Measurements from ENCODE around the gene MEN1. TPM values are rescaled to one million over a fixed set of nuclear protein-coding genes. Genes with fewer than 3 reads are reported as not detected.

MEN1 gene
- polyA plus RNA-seq, 2 donors = 15.4 to 19.0 TPM

DNA sequence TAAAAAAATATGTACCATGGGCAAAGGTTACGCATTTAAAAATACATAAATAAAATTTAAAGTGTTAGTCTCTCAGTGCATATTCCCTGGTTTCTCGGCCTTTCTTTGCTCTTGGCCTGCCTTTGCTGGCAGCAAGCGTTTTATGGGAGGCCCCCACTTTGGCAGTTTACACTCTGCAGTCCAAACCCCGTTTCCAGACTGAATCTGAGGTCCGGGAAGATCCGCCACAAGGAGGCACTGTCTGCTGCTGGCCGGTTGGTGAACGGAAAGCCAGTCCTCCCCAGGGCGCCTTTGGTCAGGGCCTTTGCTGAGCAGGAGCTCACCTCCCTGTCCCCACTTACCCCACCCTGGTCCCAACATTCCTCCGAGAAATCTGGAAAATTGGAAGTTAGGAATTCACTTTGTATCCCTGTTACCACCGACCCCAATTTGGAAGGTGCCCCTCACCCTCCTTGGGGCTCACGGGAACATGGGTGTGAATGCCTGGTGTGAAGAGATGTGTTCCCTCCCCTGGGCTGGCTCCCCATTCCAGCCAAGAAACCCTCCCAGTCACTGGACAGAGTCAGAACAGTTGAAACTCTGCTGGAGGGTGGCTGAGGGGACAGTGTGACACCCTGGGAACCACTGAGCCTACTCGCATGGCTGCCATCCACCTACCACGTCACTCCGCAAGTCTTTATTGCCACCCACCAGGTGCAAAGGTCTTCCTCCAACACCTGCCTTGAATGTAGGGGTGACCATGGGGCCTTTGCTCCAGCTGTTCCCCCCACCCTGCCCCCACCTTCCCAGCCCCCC, 22.6 kb downstream of the MEN1 start:
- H3K27ac ChIP-seq (ENCODE audit: low read depth in 2 of 2, low read length in 1 of 2) = no peak overlapping the region
- H3K4me1 ChIP-seq (ENCODE audit: control insufficient read depth in 2 of 2, insufficient read depth in 2 of 2, low read length in 1 of 2) = no peaks in the 10 kb centered on the region
- peaks cover 0 to 12% of the 10 kb centered on the region in 2 donors for H3K36me3 ChIP-seq (ENCODE audit: control insufficient read depth in 2 of 2, insufficient read depth in 2 of 2, low read length in 1 of 2)
- WGBS, 2 donors = 44% methylated on average over 15 of the region's 15 CpGs
- H3K4me3 ChIP-seq (ENCODE audit: low read depth in 1 of 2, low read length in 2 of 2) = no peak overlapping the region
- H3K9me3 ChIP-seq (ENCODE audit: control insufficient read depth in 2 of 2, insufficient read depth in 1 of 2, low read depth in 1 of 2, low read length in 1 of 2) = no peaks in the 10 kb centered on the region
- no peaks in the 10 kb centered on the region for H3K27me3 ChIP-seq (ENCODE audit: control insufficient read depth in 1 of 2, insufficient read depth in 2 of 2, low read length in 2 of 2)

- Histone ChIP-seq H3K4me3 (ENCODE audit: low read depth in 1 of 2, low read length in 2 of 2) (no peak overlapping the region), H3K27ac (ENCODE audit: low read depth in 2 of 2, low read length in 1 of 2) (no peak overlapping the region), H3K27me3 (ENCODE audit: control insufficient read depth in 1 of 2, insufficient read depth in 2 of 2, low read length in 2 of 2) (no peaks in the 10 kb centered on the region), H3K36me3 (ENCODE audit: control insufficient read depth in 2 of 2, insufficient read depth in 2 of 2, low read length in 1 of 2) (peaks cover 0 to 7% of the 10 kb centered on the region in 2 donors), H3K9me3 (ENCODE audit: control insufficient read depth in 2 of 2, insufficient read depth in 1 of 2, low read depth in 1 of 2, low read length in 1 of 2) (no peaks in the 10 kb centered on the region), H3K4me1 (ENCODE audit: control insufficient read depth in 2 of 2, insufficient read depth in 2 of 2, low read length in 1 of 2) (no peaks in the 10 kb centered on the region)
- 91 to 95% methylated on average over 10 of the region's 10 CpGs for WGBS, 2 donors
Measured at GRCh38 chr11:64786308-64786707, 24.0 kb downstream of the MEN1 start.

DNA sequence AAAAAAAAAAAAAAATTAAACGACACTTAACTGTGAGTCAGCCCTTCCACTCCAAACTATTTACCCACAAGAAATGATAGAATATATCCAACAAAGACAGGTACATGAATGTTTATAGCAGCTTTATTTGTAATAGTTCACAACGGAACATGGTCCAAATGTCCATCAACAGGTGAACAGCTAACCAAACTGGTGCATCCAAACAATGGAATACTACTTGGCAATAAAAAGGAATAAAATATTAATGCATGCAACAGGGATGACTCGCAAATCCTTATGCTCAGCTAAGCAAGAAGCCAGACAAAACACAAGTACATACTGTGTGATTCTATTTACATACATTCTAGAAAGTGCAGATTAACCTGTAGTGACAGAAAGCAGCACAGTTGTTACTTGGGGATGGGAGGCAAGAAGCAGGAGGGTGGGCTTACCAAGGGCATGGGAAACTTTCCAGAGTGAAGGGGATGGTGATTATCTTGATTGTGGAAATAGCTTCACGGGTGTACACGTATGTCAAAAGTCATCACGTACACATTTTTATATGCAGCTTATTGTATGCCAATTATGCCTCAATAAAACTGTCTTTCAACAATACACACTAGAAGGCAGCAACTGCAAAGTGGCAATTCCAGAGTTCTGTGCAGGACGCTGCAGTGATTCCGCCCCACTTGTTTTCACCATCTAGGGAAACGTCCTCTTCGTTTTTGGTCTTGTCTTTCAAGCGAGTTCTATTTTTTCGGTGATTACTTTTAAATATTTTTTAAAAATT, 25.4 kb downstream of the MEN1 start:
- Histone ChIP-seq H3K36me3 (ENCODE audit: control insufficient read depth in 2 of 2, insufficient read depth in 2 of 2, low read length in 1 of 2) (peaks cover 0 to 4% of the 10 kb centered on the region in 2 donors), H3K4me3 (ENCODE audit: low read depth in 1 of 2, low read length in 2 of 2) (no peak overlapping the region), H3K27me3 (ENCODE audit: control insufficient read depth in 1 of 2, insufficient read depth in 2 of 2, low read length in 2 of 2) (no peaks in the 10 kb centered on the region), H3K4me1 (ENCODE audit: control insufficient read depth in 2 of 2, insufficient read depth in 2 of 2, low read length in 1 of 2) (no peaks in the 10 kb centered on the region), H3K27ac (ENCODE audit: low read depth in 2 of 2, low read length in 1 of 2) (no peak overlapping the region), H3K9me3 (ENCODE audit: control insufficient read depth in 2 of 2, insufficient read depth in 1 of 2, low read depth in 1 of 2, low read length in 1 of 2) (no peaks in the 10 kb centered on the region)
- 85% methylated on average over 12 of the region's 12 CpGs for WGBS, 2 donors

- no peaks in the 10 kb centered on the region for H3K4me1 ChIP-seq (ENCODE audit: control insufficient read depth in 2 of 2, insufficient read depth in 2 of 2, low read length in 1 of 2)
- H3K27ac ChIP-seq (ENCODE audit: low read depth in 2 of 2, low read length in 1 of 2) = peak within 1 kb of the TSS; percentile 97 to 100
- H3K27me3 ChIP-seq (ENCODE audit: control insufficient read depth in 1 of 2, insufficient read depth in 2 of 2, low read length in 2 of 2) = no peaks in the 10 kb centered on the region
- H3K4me3 ChIP-seq (ENCODE audit: low read depth in 1 of 2, low read length in 2 of 2) = peak within 1 kb of the TSS; percentile 87 to 94
- WGBS, 2 donors = 0 to 1% methylated on average over 77 to 80 of the region's 80 CpGs
- H3K36me3 ChIP-seq (ENCODE audit: control insufficient read depth in 2 of 2, insufficient read depth in 2 of 2, low read length in 1 of 2) = peaks cover 2 to 13% of the 10 kb centered on the region in 2 donors
- H3K9me3 ChIP-seq (ENCODE audit: control insufficient read depth in 2 of 2, insufficient read depth in 1 of 2, low read depth in 1 of 2, low read length in 1 of 2) = no peaks in the 10 kb centered on the region
Measured at GRCh38 chr11:64778473-64779298, 31.7 kb downstream of the MEN1 start, which contains the start of gene SF1. TSS of gene SF1 (minus strand) at chr11:64778542. CDS start at chr11:64778392, 150 bp downstream.

GRCh38 chr11:64778223-64778472, 32.2 kb downstream of the MEN1 start:
- WGBS, 2 donors = 0 to 1% methylated on average over 12 to 28 of the region's 28 CpGs
- no peaks in the 10 kb centered on the region for H3K4me1 ChIP-seq (ENCODE audit: control insufficient read depth in 2 of 2, insufficient read depth in 2 of 2, low read length in 1 of 2)
- peak overlapping the region; percentile 97 to 100 for H3K27ac ChIP-seq (ENCODE audit: low read depth in 2 of 2, low read length in 1 of 2)
- peaks cover 2 to 15% of the 10 kb centered on the region in 2 donors for H3K36me3 ChIP-seq (ENCODE audit: control insufficient read depth in 2 of 2, insufficient read depth in 2 of 2, low read length in 1 of 2)
- no peaks in the 10 kb centered on the region for H3K27me3 ChIP-seq (ENCODE audit: control insufficient read depth in 1 of 2, insufficient read depth in 2 of 2, low read length in 2 of 2)
- H3K4me3 ChIP-seq (ENCODE audit: low read depth in 1 of 2, low read length in 2 of 2) = peak overlapping the region; percentile 87 to 94
- H3K9me3 ChIP-seq (ENCODE audit: control insufficient read depth in 2 of 2, insufficient read depth in 1 of 2, low read depth in 1 of 2, low read length in 1 of 2) = no peaks in the 10 kb centered on the region

DNA sequence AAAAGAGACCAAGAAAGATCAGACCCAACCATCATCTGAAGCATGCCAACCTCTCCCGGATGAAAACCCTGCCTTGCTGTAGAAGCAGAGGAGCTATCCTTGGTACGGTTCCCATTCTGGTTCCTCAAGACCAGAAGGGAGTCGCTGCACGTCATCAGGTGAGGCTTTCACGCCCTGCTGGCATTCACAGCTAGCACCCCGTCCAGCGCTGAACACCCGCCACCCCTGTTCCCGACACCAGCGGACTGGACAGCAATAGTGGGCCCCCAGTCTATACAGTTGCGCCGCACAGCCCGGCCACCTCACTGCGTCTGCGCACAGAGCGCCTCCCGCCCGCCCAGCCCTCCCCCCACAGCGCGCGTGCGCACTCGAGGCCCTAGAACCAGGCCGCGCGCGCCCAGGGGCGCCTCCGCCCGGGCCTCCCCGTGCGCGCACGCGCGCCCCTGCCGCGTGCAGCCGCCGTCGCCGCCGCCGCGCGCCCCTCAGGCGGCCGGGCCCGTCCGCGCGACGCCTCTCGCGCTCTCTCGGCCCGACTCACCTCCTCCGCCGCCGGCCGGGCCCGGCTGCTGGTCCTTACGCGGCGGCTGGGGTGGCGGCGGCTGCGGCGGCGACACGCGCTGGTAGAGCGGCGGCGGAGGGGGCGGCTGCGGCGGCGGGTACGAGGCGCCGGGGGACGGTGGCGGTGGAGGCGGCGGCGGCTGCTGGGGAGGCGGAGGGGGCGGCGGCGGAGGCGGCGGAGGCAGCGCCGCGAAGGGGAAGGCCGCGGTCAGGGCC, 32.7 kb downstream of the MEN1 start:
- H3K4me3 ChIP-seq (ENCODE audit: low read depth in 1 of 2, low read length in 2 of 2) = peak overlapping the region; percentile 87 to 94
- 0% methylated on average over 51 to 98 of the region's 98 CpGs for WGBS, 2 donors
- peak overlapping the region; percentile 97 to 100 for H3K27ac ChIP-seq (ENCODE audit: low read depth in 2 of 2, low read length in 1 of 2)
- H3K27me3 ChIP-seq (ENCODE audit: control insufficient read depth in 1 of 2, insufficient read depth in 2 of 2, low read length in 2 of 2) = no peaks in the 10 kb centered on the region
- peaks cover 6 to 17% of the 10 kb centered on the region in 2 donors for H3K36me3 ChIP-seq (ENCODE audit: control insufficient read depth in 2 of 2, insufficient read depth in 2 of 2, low read length in 1 of 2)
- H3K9me3 ChIP-seq (ENCODE audit: control insufficient read depth in 2 of 2, insufficient read depth in 1 of 2, low read depth in 1 of 2, low read length in 1 of 2) = no peaks in the 10 kb centered on the region
- no peaks in the 10 kb centered on the region for H3K4me1 ChIP-seq (ENCODE audit: control insufficient read depth in 2 of 2, insufficient read depth in 2 of 2, low read length in 1 of 2)

- no peaks in the 10 kb centered on the region for H3K4me1 ChIP-seq (ENCODE audit: control insufficient read depth in 2 of 2, insufficient read depth in 2 of 2, low read length in 1 of 2)
- peak overlapping the region; percentile 63 to 87 for H3K4me3 ChIP-seq (ENCODE audit: low read depth in 1 of 2, low read length in 2 of 2)
- H3K36me3 ChIP-seq (ENCODE audit: control insufficient read depth in 2 of 2, insufficient read depth in 2 of 2, low read length in 1 of 2) = peaks cover 6 to 17% of the 10 kb centered on the region in 2 donors
- H3K27ac ChIP-seq (ENCODE audit: low read depth in 2 of 2, low read length in 1 of 2) = no peak overlapping the region
- no peaks in the 10 kb centered on the region for H3K9me3 ChIP-seq (ENCODE audit: control insufficient read depth in 2 of 2, insufficient read depth in 1 of 2, low read depth in 1 of 2, low read length in 1 of 2)
- H3K27me3 ChIP-seq (ENCODE audit: control insufficient read depth in 1 of 2, insufficient read depth in 2 of 2, low read length in 2 of 2) = no peaks in the 10 kb centered on the region
- 7 to 8% methylated on average over 3 of the region's 3 CpGs for WGBS, 2 donors
Measured at GRCh38 chr11:64776875-64777274, 33.5 kb downstream of the MEN1 start.

DNA sequence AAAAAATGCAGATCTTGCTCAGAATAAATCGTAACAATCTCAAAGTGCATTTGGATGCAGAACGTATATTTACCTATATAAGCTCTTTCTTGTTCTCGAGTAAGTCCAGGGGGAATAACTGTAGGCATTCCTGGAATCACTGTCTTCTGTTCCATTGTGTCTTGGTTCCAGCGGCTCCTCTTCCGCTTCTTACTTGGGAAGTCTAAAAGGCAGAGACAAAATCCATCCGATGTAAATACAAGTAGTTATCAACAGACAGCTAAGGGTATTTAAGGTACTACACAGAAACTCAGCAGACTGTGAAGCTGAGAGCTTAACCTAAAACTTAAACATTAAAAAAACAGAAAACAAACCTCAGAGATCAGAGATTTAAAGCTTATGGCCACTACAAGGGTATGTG, 33.9 kb downstream of the MEN1 start:
- H3K36me3 ChIP-seq (ENCODE audit: control insufficient read depth in 2 of 2, insufficient read depth in 2 of 2, low read length in 1 of 2) = peaks cover 6 to 17% of the 10 kb centered on the region in 2 donors

GRCh38 chr11:64774144-64774543, 36.2 kb downstream of the MEN1 start:
- H3K27ac ChIP-seq (ENCODE audit: low read depth in 2 of 2, low read length in 1 of 2) = no peak overlapping the region
- no peaks in the 10 kb centered on the region for H3K27me3 ChIP-seq (ENCODE audit: control insufficient read depth in 1 of 2, insufficient read depth in 2 of 2, low read length in 2 of 2)
- 74 to 78% methylated on average over 5 of the region's 5 CpGs for WGBS, 2 donors
- no peaks in the 10 kb centered on the region for H3K9me3 ChIP-seq (ENCODE audit: control insufficient read depth in 2 of 2, insufficient read depth in 1 of 2, low read depth in 1 of 2, low read length in 1 of 2)
- no peaks in the 10 kb centered on the region for H3K4me1 ChIP-seq (ENCODE audit: control insufficient read depth in 2 of 2, insufficient read depth in 2 of 2, low read length in 1 of 2)
- peaks cover 23 to 35% of the 10 kb centered on the region in 2 donors for H3K36me3 ChIP-seq (ENCODE audit: control insufficient read depth in 2 of 2, insufficient read depth in 2 of 2, low read length in 1 of 2)
- no peak overlapping the region for H3K4me3 ChIP-seq (ENCODE audit: low read depth in 1 of 2, low read length in 2 of 2)

More for the DNA sequence above, 33.9 kb downstream of the MEN1 start:
- Histone ChIP-seq H3K4me3 (ENCODE audit: low read depth in 1 of 2, low read length in 2 of 2) (peak overlapping the region in 1 of 2 donors; percentile 87), H3K27me3 (ENCODE audit: control insufficient read depth in 1 of 2, insufficient read depth in 2 of 2, low read length in 2 of 2) (no peaks in the 10 kb centered on the region), H3K4me1 (ENCODE audit: control insufficient read depth in 2 of 2, insufficient read depth in 2 of 2, low read length in 1 of 2) (no peaks in the 10 kb centered on the region), H3K27ac (ENCODE audit: low read depth in 2 of 2, low read length in 1 of 2) (no peak overlapping the region), H3K9me3 (ENCODE audit: control insufficient read depth in 2 of 2, insufficient read depth in 1 of 2, low read depth in 1 of 2, low read length in 1 of 2) (no peaks in the 10 kb centered on the region)
- WGBS, 2 donors = 49 to 52% methylated on average over 6 of the region's 6 CpGs
